DOHH2 (cell line): ENCODE results near the gene MTMR2.

Experiments used
- EZH2phosphoT487 ChIP-seq: fragments of 200-600 bp; sonication (generic); IDR thresholded peaks from 2 replicates; pipeline ENCODE4 v1.6.1; 2017; ENCODE audit warnings: borderline replicate concordance, mild to moderate bottlenecking, antibody characterized with exemption, low read length, moderate library complexity, mixed read lengths
- TF ChIP-seq, protein P1 (sequence below): fragments of 200-600 bp; sonication (generic); IDR thresholded peaks from one replicate; pipeline ENCODE4 v1.5.1; 2014; ENCODE audit warnings: antibody characterized with exemption, mild to moderate bottlenecking, low read depth, low read length; ENCODE audit not compliant: poor library complexity, severe bottlenecking

DNA sequence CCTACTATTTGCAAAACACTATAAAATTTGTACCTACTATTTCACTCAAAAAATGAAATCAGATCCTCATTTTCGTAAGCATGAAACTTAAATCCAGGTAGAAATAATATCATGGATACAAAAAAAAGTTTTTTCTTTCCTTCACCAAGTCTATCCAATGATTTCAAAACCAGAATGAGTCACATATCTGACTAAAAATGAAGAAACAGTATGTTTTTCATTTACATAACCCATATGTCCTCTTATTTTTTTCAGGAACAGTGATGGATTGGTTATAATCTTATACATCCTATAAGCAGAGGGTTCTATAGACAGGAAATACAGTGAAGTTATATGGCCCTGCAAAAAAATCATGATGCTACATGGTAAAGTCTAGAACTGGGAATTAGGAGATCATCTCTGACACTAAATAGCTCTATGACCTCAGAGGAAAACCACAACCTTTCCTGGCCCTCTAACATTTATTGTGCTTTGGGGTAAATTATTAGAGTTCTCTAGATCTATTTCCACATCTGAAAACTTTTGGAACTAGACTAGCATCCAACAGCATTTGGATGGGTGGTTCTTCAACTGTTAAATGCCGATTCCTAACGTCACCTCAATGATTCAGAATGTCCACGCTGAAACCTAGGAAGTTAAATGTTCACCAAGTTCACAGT lies 10.9 kb downstream of the MTMR2 start:
- TF ChIP-seq, protein P1, sequence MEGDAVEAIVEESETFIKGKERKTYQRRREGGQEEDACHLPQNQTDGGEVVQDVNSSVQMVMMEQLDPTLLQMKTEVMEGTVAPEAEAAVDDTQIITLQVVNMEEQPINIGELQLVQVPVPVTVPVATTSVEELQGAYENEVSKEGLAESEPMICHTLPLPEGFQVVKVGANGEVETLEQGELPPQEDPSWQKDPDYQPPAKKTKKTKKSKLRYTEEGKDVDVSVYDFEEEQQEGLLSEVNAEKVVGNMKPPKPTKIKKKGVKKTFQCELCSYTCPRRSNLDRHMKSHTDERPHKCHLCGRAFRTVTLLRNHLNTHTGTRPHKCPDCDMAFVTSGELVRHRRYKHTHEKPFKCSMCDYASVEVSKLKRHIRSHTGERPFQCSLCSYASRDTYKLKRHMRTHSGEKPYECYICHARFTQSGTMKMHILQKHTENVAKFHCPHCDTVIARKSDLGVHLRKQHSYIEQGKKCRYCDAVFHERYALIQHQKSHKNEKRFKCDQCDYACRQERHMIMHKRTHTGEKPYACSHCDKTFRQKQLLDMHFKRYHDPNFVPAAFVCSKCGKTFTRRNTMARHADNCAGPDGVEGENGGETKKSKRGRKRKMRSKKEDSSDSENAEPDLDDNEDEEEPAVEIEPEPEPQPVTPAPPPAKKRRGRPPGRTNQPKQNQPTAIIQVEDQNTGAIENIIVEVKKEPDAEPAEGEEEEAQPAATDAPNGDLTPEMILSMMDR = no peak
- no peak for TF ChIP-seq EZH2phosphoT487
